Measurements from ENCODE around the gene PLK2.

- no peak for TF ChIP-seq FOXK2 (IDR thresholded peaks at IDR 0.05)
- no peak for TF ChIP-seq BHLHE40 (IDR thresholded peaks at IDR 0.05; ENCODE audit: borderline replicate concordance)
- TF ChIP-seq NFRKB (IDR thresholded peaks at IDR 0.05) = no peak
- no peak for TF ChIP-seq ZNF384 (IDR thresholded peaks at IDR 0.05)
- TF ChIP-seq SUZ12 (IDR thresholded peaks at IDR 0.05) = no peak
- TF ChIP-seq FOXM1 (IDR thresholded peaks at IDR 0.05; ENCODE audit: borderline replicate concordance) = no peak
- TF ChIP-seq ELF4 (IDR thresholded peaks at IDR 0.05) = no peak
- no peak for TF ChIP-seq SP1 (IDR thresholded peaks at IDR 0.05)
- no peak for TF ChIP-seq TARDBP (IDR thresholded peaks at IDR 0.05)
- TF ChIP-seq HDGF (IDR thresholded peaks at IDR 0.05; ENCODE audit: borderline replicate concordance) = no peak
- TF ChIP-seq L3MBTL2 (conservative IDR thresholded peaks at IDR 0.05) = no peak
- no peak for TF ChIP-seq ARNT (IDR thresholded peaks at IDR 0.05)
- TF ChIP-seq PKNOX1 (IDR thresholded peaks at IDR 0.05) = no peak
- TF ChIP-seq CTBP1 (IDR thresholded peaks at IDR 0.05; ENCODE audit: borderline replicate concordance) = no peak
Observed at GRCh38 chr5:58481066-58481676, 21.3 kb upstream of the PLK2 start.
